Fibroblast of skin of right biceps (primary cell): Measurements from ENCODE around the gene C8B.
A peak's percentile ranks its signal among the peaks of the same experiment; 100 is the strongest.

Experiments
- DNase-seq: peaks from one replicate; pipeline ENCODE4 v3.0.0-alpha.2; 2013

The C8B gene

DNA sequence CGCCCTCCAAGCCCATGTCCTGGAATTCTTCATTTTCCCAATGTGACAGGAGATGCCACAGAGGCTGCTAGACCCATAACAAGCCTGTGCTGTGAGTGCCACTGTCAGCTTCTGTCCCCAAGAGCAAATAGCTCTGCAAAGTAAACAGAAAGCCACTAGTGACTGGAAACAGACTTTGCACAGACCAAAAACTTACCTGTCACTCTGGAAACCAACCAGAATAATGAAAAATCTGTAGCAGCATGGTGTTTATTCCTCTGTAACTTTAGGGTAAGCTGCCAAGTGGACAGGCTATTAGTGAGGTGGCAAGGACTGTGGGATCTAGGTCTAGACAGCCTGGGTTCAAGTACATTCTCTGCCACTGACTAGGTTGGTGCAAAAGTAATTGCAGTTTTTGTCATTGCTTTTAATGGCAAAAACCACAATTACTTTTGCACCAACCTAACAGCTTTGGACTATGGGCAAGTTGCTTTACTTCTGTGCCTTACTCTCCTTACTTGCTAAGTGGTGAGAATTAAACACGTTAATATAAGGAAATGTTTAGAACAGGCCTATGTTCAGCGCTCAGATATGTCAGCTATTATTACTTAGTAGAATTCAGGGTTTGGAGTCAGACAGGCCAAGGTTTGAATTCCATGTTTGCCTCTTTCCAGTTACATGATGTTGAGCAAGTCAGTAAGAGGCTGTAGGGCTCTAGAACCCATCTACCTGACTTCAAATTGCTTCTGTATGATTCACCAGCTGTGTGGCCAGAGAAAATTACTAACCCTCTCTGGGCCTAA is at the start of gene C8B:
TSS of gene C8B (minus strand) at position 100 of the 782 bp plus-strand sequence. CDS start at position 33, 67 bp downstream.
- no peak for DNase-seq

DNA sequence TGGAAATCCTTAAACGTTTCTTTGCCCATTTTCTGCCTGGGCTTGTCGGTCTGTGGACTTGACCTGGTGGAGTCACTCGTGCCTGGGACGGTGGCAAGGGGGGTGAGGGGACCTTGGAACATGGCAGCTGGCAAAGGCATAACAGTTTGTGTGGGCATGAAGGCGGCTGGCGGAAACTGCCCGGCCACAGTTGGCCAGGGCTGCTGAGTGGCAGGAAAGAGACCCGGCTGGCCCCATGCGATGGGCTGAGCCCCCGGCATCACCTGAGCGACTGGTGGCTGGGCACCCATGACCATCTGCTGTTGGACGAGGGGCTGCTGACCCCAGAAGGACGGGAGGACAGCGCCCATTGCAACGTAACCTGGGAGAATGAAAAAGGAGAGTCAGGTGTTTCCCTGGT is 49.3 kb upstream of the C8B start:
- no peak for DNase-seq

GRCh38 chr1:57013522-57013921 is 47.7 kb upstream of the C8B start:
- no peak for DNase-seq

GRCh38 chr1:57012315-57012714 is 46.5 kb upstream of the C8B start:
- no peak for DNase-seq

GRCh38 chr1:57010511-57010910 is 44.7 kb upstream of the C8B start:
- DNase-seq, result no peak

- DNase-seq, result peak; percentile 2
Measured at GRCh38 chr1:57007948-57008347, 42.1 kb upstream of the C8B start.

GRCh38 chr1:57007472-57007871 is 41.7 kb upstream of the C8B start:
- no peak for DNase-seq

GRCh38 chr1:57003398-57004139 is 37.8 kb upstream of the C8B start:
- DNase-seq, result no peak

- DNase-seq, result no peak
Measured at GRCh38 chr1:56995414-56996100, 29.7 kb upstream of the C8B start.

GRCh38 chr1:56993475-56993874 is 27.7 kb upstream of the C8B start:
- DNase-seq, result no peak

DNA sequence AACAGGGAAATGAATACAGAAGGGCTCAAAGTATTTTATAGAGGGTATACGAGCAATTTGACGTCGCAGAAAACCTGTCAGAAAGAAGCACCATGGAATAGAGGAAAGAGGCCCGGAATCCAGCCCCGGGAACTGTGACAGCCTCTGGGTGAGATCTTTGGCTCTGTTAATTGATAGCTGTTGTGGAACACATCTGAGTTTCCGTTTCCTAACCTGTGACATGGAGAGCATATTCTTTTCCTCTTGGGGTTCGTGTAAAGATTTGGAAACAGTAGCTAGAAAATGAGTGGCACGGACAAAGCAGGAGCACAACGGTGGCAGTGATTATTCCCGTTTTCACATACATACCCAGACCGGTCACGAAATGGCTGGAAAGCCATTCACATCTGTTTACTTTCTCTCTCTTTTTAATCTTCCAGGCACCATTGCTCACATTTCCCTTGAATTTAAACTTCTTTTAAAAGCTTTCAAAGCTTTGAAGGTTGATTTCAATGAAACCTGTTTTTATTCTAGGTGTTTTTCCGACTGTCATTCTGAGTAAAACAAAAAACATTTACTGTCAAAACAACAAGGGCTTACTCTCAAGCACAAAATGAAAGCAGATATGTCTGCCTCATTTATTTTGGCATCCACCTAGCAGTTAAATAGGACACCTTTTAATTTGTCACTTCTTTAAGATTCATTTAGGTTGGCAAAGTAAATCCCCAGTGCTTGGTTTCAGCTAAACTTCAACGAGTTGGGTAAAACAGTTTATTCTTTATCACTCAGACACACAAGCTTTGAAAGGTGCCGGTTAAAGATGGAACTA is 26.7 kb upstream of the C8B start:
- DNase-seq, result no peak

GRCh38 chr1:56991576-56991975 is 25.8 kb upstream of the C8B start:
- DNase-seq, result no peak

- DNase-seq, result no peak
Measured at GRCh38 chr1:56986397-56986796, 20.6 kb upstream of the C8B start.

DNA sequence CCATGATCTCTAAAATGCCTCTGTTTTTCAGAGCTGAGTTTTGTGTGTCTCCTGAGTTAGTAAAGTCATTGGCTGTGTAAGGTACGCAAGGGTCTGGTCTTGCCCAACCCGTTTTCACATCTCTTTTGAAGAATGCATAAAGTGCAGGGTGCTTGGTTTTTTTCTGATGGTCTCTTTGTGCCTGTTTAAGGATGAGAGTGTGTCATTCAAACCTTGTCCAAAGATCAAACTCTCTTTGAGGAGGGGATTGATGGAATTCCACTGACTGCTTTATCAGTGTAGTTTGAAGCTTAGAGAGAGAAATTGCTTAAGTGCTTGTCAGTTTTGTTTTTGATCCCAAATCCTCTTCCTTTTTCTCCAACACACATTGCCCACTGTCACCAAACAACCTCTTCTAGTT is 20.0 kb upstream of the C8B start:
- no peak for DNase-seq

- no peak for DNase-seq
Measured at GRCh38 chr1:56983484-56983883, 17.7 kb upstream of the C8B start.

GRCh38 chr1:56979986-56980755 is 14.4 kb upstream of the C8B start:
- peak; percentile 64 for DNase-seq

DNA sequence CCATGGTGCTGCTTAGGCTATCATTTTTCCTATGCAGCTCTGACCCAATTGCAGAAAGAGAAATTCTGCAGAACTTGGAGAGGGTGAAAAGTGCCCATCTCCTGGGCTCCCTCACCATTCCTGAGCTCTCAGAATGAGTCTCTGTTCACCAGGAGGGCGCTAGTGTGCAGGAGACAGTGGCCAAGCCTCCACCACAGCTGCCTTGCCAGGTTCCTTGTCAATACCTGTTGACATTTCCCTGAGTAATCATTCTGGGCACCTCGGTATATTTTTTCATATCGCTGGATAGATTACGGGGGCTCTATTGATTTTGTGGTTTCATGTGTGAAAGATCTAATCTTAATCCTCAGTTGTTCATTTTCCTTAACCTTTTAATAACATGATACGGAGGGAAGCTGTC is 13.0 kb upstream of the C8B start:
- DNase-seq, result no peak

DNA sequence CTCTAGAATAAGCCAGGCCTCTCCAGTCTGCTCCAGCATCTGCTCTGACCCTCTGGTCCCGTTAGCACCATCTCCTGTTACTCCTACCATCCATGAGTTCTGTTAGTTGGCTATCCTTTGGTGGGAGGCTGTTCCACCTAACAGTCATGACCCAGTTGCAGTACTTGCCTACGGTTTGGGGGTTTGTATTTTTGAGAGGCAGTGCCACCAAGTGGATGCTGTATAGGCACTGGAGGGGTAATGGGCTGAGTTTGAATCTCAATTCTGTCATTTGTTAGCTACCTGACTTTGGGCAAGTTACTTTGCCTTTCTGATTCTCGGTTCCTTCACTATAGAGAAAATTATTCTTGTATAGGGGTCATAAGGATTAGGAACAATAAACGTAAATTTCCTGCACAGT is 12.1 kb upstream of the C8B start:
- DNase-seq, result no peak

DNA sequence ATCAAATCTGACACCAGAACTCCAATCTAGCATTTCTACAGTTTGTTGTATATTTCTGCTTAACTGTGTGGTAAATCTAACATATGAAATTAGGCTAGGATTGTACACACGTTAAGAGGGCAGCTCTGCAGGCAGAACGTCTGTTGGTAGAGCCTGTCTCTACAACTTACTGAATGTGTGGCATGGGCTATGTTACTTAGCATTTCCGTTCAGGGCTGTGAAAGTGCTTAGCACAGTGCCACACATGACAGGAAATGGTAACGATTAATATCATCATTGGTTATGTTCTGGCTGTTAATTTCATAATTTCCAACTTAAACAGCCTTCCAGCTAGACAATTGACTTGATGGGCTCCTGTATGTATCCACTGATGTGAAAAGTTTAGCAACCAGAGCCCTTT is 9.6 kb upstream of the C8B start:
- DNase-seq, result no peak

GRCh38 chr1:56973923-56974742 is 8.3 kb upstream of the C8B start:
- peak; percentile 52 for DNase-seq

DNA sequence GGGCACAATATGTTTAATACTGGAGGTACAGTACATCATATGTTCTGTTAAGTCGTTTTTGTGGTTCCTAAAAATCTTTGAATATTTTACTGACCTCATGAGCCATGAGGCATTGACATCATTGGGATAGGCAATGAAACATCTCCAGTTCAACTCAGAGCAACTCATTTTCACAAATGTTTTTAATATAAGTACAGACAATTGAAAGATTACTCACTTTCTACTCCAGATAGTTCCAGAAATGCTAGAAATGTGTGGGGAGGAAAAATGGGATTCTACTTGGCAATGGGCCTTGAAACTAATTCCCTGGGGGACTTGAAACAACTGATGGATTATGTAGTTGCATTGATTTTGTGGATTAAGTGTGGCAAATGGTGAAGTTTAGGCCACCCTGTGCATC is 7.2 kb upstream of the C8B start:
- peak; percentile 80 for DNase-seq
